Lower leg skin (tissue), 3 donors: ENCODE results near the gene UBAC2.

Experiments
- POLR2A ChIP-seq, 2 donors: fragments of 450-650 bp; IDR thresholded peaks; one replicate each; pipeline ENCODE4 v1.6.1; 2016 to 2017; ENCODE audit warnings: antibody characterized with exemption in 2 of 2, mild to moderate bottlenecking in 1 of 2, moderate library complexity in 1 of 2
- TF ChIP-seq, protein P1 (sequence below), 3 donors: fragments of 450-650 bp; IDR thresholded peaks; one replicate each; pipeline ENCODE4 v1.5.1; 2016; ENCODE audit warnings: antibody characterized with exemption in 3 of 3, mild to moderate bottlenecking in 3 of 3, moderate library complexity in 2 of 3

DNA sequence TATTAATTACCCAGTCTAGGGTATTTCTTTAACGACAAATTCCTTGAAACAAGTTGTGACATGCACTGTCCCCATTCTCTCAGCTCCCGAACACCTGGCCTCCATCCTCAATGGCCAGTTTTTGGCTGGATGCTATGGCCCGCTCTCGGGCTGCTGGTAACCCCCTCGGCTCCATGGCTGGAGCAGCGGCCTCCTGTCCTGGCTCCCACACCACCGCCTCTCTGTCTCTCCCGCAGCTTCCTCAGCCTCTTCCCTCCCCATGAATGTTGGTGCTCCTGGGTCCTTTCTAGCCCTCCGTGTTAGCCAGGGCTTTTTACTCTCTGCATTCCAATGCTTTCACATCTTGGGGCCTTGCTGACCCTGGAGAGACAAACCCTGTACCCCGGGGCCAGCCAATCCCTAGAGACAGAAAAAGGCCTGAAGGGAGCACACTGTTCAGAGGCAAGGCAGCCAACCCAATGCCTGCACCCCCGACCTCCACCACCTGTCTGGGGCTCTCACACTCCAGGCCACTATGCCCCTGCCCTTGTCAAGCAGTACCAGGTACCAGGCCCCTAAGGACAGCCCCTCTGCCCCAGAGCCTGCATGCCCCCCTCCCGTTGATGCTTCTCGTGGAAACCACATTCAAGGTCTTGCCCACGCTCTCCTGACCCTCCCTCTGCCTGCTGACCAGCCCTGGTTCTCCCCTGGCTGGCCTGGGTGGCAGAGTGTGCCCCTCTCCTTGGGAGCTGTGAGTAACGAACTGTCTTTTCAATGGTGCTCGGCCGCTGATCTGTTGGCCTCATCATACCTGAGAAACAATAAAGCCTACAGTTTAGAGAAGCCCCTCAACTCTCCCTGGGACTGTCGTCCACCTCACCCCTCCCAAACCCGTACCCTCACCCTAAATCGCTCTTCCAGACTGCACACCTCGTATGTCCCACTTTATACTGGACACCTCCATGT is 193.4 kb downstream of the UBAC2 start:
- TF ChIP-seq, protein P1, sequence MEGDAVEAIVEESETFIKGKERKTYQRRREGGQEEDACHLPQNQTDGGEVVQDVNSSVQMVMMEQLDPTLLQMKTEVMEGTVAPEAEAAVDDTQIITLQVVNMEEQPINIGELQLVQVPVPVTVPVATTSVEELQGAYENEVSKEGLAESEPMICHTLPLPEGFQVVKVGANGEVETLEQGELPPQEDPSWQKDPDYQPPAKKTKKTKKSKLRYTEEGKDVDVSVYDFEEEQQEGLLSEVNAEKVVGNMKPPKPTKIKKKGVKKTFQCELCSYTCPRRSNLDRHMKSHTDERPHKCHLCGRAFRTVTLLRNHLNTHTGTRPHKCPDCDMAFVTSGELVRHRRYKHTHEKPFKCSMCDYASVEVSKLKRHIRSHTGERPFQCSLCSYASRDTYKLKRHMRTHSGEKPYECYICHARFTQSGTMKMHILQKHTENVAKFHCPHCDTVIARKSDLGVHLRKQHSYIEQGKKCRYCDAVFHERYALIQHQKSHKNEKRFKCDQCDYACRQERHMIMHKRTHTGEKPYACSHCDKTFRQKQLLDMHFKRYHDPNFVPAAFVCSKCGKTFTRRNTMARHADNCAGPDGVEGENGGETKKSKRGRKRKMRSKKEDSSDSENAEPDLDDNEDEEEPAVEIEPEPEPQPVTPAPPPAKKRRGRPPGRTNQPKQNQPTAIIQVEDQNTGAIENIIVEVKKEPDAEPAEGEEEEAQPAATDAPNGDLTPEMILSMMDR (IDR thresholded peaks at IDR 0.05), result no peak
- TF ChIP-seq POLR2A (IDR thresholded peaks at IDR 0.05), result no peak
